HG03103 (cell line): ENCODE data around the gene GAP43.
"Not testable (repeated sequence)": the region's sequence is repeated elsewhere in the genome, so short reads cannot be mapped to it uniquely, and the experiment has no call there.

Experiments
- ATAC-seq: cut with Tn5 transposase; IDR thresholded peaks from one replicate; pipeline ENCODE4 v1.9.1; 2021; ENCODE audit warnings: low read depth; ENCODE audit not compliant: unreplicated experiment

GAP43 gene

GRCh38 chr3:115741650-115742049 lies 118.3 kb downstream of the GAP43 start:
- ATAC-seq = no peak

DNA sequence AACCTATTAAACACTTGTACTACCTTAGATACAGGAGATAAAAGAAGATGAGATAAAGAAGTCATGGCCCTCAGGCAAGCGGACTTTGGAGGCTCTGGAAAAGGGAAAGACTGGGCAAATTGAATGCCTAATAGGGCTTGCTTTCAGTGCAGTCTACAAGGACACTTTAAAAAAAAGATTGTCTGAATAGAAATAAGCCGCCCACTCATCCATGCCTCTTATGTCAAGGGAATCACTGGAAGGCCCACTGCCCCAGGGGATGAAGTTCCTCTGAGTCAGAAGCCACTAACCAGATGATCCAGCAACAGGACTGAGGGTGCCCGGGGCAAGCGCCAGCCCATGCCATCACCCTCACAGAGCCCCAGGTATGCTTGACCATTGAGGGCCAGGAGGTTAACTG lies 121.2 kb downstream of the GAP43 start:
- not testable (repeated sequence) for ATAC-seq

DNA sequence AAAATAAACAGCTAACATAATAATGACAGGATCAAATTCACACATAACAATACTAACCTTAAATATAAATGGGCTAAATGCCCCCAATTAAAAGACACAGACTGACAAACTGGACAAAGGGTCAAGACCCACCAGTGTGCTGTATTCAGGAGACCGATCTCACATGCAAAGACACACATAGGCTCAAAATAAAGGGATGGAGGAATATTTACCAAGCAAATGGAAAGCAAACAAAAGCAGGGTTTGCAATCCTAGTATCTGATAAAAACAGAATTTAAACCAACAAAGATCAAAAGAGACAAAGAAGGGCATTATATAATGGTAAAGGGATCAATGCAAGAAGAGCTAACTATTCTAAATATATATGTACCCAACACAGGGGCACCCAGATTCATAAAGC lies 129.7 kb downstream of the GAP43 start:
- ATAC-seq = not testable (repeated sequence)

DNA sequence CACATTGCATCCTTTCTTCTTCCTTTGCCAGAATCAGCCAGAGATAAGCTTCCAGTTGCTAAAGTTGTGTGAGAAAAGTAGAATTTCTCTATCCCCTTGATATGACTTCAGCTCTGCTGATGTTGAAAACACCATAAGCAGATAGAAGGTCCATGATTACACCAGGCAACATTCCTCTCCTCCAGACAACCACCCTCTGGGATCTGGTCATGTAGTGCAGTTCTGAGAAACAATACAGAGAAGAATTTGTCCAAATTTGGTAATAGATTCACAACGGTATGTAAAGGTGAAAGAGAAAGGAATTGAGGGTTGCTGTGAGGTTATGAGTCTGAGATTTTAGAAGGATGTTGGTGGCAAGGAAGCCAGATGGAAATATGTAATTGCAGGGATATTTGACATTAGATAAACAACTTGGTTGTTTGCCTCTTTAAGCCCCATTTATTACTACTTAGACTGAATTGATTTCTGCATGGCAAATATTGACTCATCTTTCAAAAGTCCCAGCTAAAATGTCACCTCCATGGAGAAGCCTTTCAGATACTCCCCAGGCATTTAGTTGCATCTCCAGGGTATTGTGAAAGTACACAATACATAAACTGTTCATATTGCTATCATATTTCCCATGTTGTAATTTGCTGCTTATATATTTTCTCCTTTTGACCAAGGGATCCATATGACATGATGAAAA lies 134.9 kb downstream of the GAP43 start:
- no peak for ATAC-seq

DNA sequence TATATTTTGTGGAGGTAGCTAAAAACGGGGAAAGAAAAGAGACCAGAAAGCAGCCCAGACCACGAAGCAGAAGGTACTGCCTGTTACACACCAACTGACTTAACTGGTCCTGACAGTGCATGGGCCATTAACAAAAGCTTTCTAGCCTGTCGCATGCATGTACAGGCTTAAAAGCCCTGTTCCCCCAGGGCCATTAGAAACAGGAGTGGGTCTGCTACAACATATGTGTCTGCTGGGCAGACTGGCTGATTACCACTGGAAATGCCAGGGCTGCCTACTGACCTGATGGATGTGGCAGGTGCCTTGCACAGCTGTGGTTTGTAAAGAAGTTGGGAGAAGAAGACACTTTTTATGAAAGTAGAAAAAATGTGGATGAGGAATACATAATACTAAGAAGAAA lies 137.4 kb downstream of the GAP43 start:
- no peak for ATAC-seq

GRCh38 chr3:115761927-115762305 lies 138.6 kb downstream of the GAP43 start:
- no peak for ATAC-seq

- no peak for ATAC-seq
Observed at GRCh38 chr3:115766587-115767482, 143.5 kb downstream of the GAP43 start.

DNA sequence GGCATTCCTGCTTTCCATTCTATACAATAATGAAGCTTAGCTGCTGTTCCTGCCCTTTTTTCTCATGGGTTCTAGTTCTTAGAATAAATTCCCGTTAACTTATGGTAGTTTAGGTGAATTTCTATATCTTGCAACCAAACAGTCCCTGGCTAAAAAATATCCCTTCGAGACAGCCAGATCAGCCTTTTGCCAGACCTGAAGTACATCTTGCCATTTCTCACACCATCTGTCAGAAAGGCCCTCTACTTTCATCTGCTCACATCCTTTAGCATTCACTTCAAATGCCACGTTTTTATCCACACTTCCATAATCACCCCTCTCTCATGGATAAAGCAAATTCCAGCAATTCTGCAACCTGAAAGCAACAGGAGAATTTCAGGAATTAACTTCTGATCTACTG lies 145.4 kb downstream of the GAP43 start:
- ATAC-seq = no peak
